GM12873 (cell line): Measurements from ENCODE around the gene DNTT.

Source experiments
- CTCF ChIP-seq: IDR thresholded peaks from 2 replicates; pipeline ENCODE4 v1.5.1; 2012; ENCODE audit warnings: low read depth, mild to moderate bottlenecking, moderate library complexity, low read length, control low read depth; ENCODE audit not compliant: insufficient read depth; ENCODE audit errors: missing control alignments

Gene DNTT

GRCh38 chr10:96279191-96279641 is 25.0 kb upstream of the DNTT start:
- TF ChIP-seq CTCF = no peak

- no peak for TF ChIP-seq CTCF
Measured at GRCh38 chr10:96280859-96281258, 23.4 kb upstream of the DNTT start.

- TF ChIP-seq CTCF = no peak
Measured at GRCh38 chr10:96281444-96282029, 22.7 kb upstream of the DNTT start.

GRCh38 chr10:96283351-96283750 is 20.9 kb upstream of the DNTT start:
- TF ChIP-seq CTCF = no peak

- no peak for TF ChIP-seq CTCF
Measured at GRCh38 chr10:96283756-96284155, 20.5 kb upstream of the DNTT start.

- no peak for TF ChIP-seq CTCF
Measured at GRCh38 chr10:96285331-96285752, 18.9 kb upstream of the DNTT start.

GRCh38 chr10:96287392-96288105 is 16.7 kb upstream of the DNTT start:
- no peak for TF ChIP-seq CTCF
